ENCODE data around the gene FOXP1.

GRCh38 chr3:71076361-71077002 lies 507.0 kb downstream of the FOXP1 start:
- TF ChIP-seq EP300 (IDR thresholded peaks at IDR 0.05) (no peak), POLR2A (IDR thresholded peaks at IDR 0.05) (no peak)
